HG02981 (cell line): ENCODE data around the gene CEP112.

Experiments
- ATAC-seq: cut with Tn5 transposase; IDR thresholded peaks from one replicate; pipeline ENCODE4 v1.9.1; 2021; ENCODE audit warnings: mild to moderate bottlenecking, moderate library complexity; ENCODE audit not compliant: unreplicated experiment

CEP112 gene

GRCh38 chr17:66191593-66192377, at the start of gene CEP112:
Gene CEP112, minus strand, starts transcription at chr17:66192133.
- ATAC-seq, result peak; percentile 73

- ATAC-seq, result no peak
These were observed 48.7 kb upstream of the CEP112 start for GRCh38 chr17:66240630-66241029.

GRCh38 chr17:66240013-66240412, 48.1 kb upstream of the CEP112 start:
- no peak for ATAC-seq

GRCh38 chr17:66235377-66235994, 43.6 kb upstream of the CEP112 start:
- ATAC-seq, result no peak

- no peak for ATAC-seq
These were observed 42.7 kb upstream of the CEP112 start for GRCh38 chr17:66234611-66235010.

GRCh38 chr17:66233023-66233753, 41.3 kb upstream of the CEP112 start:
- no peak for ATAC-seq

GRCh38 chr17:66230922-66231591, 39.1 kb upstream of the CEP112 start:
- no peak for ATAC-seq

GRCh38 chr17:66229783-66230538, 38.0 kb upstream of the CEP112 start:
- ATAC-seq, result no peak

GRCh38 chr17:66228887-66229782, 37.2 kb upstream of the CEP112 start, which contains the start of gene APOH:
Gene APOH, minus strand, starts transcription at chr17:66229415. Its CDS starts 36 bp downstream, at chr17:66229379.
- no peak for ATAC-seq

- no peak for ATAC-seq
These were observed 35.5 kb upstream of the CEP112 start for GRCh38 chr17:66227212-66228045.

- ATAC-seq, result no peak
These were observed 30.9 kb upstream of the CEP112 start for GRCh38 chr17:66222798-66223350.

GRCh38 chr17:66221755-66222530, 30.0 kb upstream of the CEP112 start:
- ATAC-seq, result no peak

- no peak for ATAC-seq
These were observed 29.4 kb upstream of the CEP112 start for GRCh38 chr17:66221343-66221742.

- no peak for ATAC-seq
These were observed 28.3 kb upstream of the CEP112 start for GRCh38 chr17:66220079-66220835.

GRCh38 chr17:66215529-66215911, 23.6 kb upstream of the CEP112 start:
- ATAC-seq, result no peak

- no peak for ATAC-seq
These were observed 23.1 kb upstream of the CEP112 start for GRCh38 chr17:66214884-66215528.
